Ammon's horn (tissue), 1 donor: Measurements from ENCODE around the gene MBNL1.
A peak's percentile ranks its signal among the peaks of the same experiment; 100 is the strongest.

Source experiments
- DNase-seq: peaks from one replicate; pipeline ENCODE4 v3.0.0-alpha.2; 2016; ENCODE audit warnings: low spot score

MBNL1 gene

DNA sequence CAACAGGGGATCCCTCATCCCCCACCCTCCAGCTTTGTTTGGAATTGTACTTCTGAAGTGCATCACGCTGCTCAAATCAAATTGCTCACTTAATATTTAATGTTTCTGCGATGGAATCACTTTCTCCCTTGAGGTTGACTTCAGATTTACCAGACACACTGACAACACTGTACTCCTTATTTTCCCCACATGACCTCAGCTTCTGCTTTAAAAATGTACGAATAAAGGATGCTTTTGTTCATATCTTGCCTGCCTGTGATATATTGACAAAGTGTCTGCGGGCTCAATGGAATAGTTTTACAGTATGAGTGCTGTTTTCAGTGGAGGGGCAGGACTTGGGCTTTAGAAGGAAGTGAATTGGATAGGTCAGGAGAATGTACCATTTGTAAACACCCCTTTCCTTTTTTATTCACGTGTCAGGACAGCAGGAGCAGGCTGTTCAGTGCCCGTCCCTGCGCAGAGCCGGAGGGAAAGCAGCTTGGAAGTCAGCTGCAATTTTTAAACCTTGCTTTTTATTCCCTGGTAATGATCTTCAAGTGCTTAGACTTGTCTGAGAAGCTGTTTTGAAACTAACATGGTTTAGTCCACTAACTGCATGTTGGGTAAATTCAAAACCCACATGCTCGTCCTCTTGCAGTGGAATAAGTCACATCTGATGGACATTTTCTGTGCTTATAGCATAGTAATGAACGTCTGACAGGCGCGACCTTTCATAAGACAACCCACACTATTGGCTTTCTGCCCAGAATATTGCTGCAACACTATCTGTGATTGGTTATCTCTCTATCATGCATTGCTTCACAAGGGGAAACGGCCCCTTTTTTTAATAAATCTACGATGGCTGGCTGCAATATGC lies 29.9 kb downstream of the MBNL1 start:
- DNase-seq: peak; percentile 81

GRCh38 chr3:152299249-152299976 lies 30.7 kb downstream of the MBNL1 start:
- DNase-seq: peak; percentile 53

- DNase-seq: no peak
These were observed 31.5 kb downstream of the MBNL1 start for GRCh38 chr3:152300029-152300731.

- DNase-seq: no peak
These were observed 33.0 kb downstream of the MBNL1 start for GRCh38 chr3:152301745-152302181.

DNA sequence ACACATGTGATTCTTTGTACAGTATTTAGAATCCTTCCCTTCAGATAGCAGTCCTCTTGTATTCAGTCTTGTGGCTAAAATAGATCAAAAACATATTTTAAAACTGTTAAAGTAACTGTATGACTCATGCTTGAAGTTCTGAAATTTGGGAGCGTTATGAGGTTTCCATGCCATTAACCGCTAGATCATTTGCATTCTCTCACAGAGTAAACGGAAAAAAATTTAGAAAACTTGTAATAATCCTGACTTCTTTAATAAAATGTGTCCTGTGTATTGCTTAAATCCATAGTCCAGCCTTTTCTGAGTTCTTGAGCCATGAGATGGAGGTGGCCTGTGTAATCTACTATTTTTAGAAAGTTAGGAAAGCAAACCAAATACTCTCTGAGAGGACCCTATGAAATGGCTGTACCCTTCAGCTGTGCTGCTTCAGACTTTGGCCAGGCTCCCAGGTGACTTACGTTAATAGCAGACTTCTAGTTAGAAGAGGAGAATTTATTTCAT lies 33.8 kb downstream of the MBNL1 start:
- no peak for DNase-seq

DNA sequence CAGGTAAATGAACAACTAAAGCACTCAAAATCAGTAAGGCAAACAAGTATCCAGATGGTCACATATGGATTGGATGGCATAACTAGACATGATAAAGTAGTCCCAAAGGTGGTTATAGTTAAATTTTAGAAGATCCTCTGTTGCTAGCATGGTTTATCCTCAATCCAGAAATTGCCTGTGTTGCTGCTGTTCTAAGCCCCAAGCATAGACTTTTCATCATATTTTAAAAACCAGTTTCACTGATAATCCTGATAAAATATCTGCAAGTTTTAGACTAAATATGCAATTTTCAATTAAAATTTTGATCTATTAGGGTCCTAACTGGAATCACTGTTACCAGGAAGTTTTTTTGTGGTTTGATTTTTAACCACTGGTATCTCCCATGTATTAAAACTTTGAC lies 35.4 kb downstream of the MBNL1 start:
- DNase-seq: no peak

GRCh38 chr3:152305075-152305474 lies 36.3 kb downstream of the MBNL1 start:
- no peak for DNase-seq

- no peak for DNase-seq
These were observed 39.2 kb downstream of the MBNL1 start for GRCh38 chr3:152307829-152308474.

GRCh38 chr3:152308475-152308844 lies 39.7 kb downstream of the MBNL1 start:
- no peak for DNase-seq

- DNase-seq: no peak
These were observed 40.3 kb downstream of the MBNL1 start for GRCh38 chr3:152309031-152309430.

- DNase-seq: no peak
These were observed 41.0 kb downstream of the MBNL1 start for GRCh38 chr3:152309535-152310307.

DNA sequence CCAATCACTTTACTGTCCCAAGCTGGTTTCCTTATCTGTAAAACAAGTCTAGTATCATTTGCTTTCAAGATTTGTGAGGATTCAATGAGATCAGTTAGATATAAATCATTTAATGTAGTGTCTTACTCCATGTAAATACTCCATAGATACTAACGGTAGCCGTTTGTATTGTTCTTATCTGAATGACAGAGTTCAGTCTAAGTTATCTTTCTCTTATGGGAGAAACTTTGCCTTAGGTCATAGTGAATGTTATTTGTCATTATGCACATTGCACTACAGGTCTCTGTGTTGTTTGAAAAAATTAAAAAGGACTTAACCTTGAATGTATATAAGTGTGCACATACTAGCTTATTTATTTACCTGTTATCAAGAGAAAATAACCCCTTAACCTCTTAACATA lies 44.7 kb downstream of the MBNL1 start:
- DNase-seq: no peak

DNA sequence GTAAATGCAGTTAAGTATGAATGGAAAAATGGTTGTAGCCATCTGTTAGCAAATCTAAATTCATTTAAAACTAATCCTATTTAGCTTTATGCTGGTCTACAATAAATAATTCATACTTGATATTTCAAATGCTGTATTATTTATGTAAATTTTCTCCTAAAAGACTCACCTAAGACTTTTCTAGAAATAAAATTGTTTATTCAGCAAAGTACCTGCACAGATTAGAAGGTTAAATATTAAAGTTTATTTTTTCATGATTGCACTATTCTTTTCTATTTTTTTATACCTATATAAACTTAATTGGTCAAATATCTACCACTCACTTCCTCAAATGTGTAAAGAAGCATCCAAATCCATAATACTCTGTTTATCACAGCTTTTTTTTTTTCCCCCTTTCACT lies 45.2 kb downstream of the MBNL1 start:
- no peak for DNase-seq

DNA sequence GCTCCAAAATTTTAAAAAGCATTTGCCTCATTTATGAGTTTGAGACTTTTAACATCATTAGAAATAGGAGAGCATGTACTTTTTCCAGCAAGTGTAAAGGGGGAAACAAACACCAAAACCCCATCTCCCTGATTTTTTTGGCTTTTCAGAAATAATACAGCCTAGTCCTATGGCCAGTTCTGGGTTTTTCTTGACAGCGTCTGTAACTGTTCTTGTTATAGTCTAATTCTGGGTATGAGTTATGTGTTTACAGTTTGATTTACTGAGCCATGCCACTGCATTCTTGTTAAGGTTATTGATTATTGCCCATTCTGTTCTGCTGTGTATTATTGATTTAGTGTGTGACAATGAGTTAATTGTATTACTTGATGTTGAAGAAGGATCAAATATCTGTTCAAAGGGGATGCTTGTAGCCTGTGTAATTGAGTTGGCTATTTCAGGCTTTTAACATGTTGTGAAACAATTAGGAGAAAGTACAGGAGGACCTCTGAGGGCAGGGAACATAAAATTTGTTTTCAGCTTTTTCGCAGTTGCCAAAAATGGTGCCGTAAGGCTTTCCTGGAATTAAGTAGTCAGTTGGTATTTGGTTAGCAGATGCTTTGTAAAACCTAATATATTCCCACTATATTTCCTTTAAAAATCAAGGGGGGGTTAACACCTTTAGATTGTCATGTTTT lies 46.1 kb downstream of the MBNL1 start:
- no peak for DNase-seq

GRCh38 chr3:152315623-152316022 lies 46.9 kb downstream of the MBNL1 start:
- DNase-seq: no peak

- no peak for DNase-seq
These were observed 47.6 kb downstream of the MBNL1 start for GRCh38 chr3:152316318-152316717.

GRCh38 chr3:152317184-152317583 lies 48.5 kb downstream of the MBNL1 start:
- no peak for DNase-seq

- no peak for DNase-seq
These were observed 49.2 kb downstream of the MBNL1 start for GRCh38 chr3:152317956-152318355.

- DNase-seq: no peak
These were observed 49.8 kb downstream of the MBNL1 start for GRCh38 chr3:152318512-152318911.

DNA sequence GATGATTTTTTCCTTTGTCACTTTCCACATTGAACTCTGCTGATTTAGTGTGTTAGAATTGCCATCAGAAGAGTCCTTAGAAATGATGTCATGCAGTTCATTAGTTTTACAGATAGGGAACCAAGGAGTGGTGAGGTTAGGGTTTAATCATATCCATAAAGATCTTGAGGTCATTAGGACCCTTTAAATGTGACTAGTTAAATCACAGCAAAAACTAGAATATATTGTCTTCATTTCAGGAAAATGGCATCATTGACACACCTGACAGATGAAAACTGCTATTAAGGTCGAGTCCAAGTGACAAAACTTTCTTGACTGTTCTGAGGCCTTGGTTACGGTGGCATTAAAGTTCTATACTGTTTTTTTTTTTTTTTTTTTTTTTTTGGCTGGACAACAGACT lies 50.5 kb downstream of the MBNL1 start:
- DNase-seq: no peak
